HEK293T (cell line): ENCODE data around the gene ZBTB40.

Experiments used
- CTCF ChIA-PET: fragments of 350-600 bp; formaldehyde crosslinking; extraction: SDS; loops from one replicate; lab custom pipeline; 2021; ENCODE audit warnings: antibody characterized with exemption, inconsistent platforms; lab: Yijun Ruan, JAX
- POLR2A ChIA-PET: fragments of 350-600 bp; formaldehyde crosslinking; extraction: SDS; loops from one replicate; lab custom pipeline; 2020; ENCODE audit warnings: antibody characterized with exemption, inconsistent platforms; lab: Yijun Ruan, JAX
- DNase-seq: peaks from one replicate; pipeline ENCODE4 v3.0.0; 2012; ENCODE audit warnings: mixed read lengths; ENCODE audit errors: extremely low spot score
- ARNT ChIP-seq: fragments of 450-650 bp; IDR thresholded peaks from 2 replicates; pipeline ENCODE4 v1.6.1; 2017; ENCODE audit warnings: mild to moderate bottlenecking
- BHLHE40 ChIP-seq: fragments of 450-650 bp; IDR thresholded peaks from 2 replicates; pipeline ENCODE4 v1.6.1; 2016; ENCODE audit warnings: mild to moderate bottlenecking, moderate library complexity, borderline replicate concordance
- CTBP1 ChIP-seq: fragments of 450-650 bp; IDR thresholded peaks from 2 replicates; pipeline ENCODE4 v1.6.1; 2016; ENCODE audit warnings: borderline replicate concordance
- ELF4 ChIP-seq: fragments of 450-650 bp; IDR thresholded peaks from 2 replicates; pipeline ENCODE4 v1.6.1; 2017; ENCODE audit warnings: antibody characterized with exemption
- FOXA1 ChIP-seq: fragments of 450-650 bp; IDR thresholded peaks from 2 replicates; pipeline ENCODE4 v1.6.1; 2016; ENCODE audit warnings: mild to moderate bottlenecking
- FOXK2 ChIP-seq: fragments of 450-650 bp; IDR thresholded peaks from 2 replicates; pipeline ENCODE4 v1.6.1; 2016; ENCODE audit warnings: mild to moderate bottlenecking
- FOXM1 ChIP-seq: fragments of 450-650 bp; IDR thresholded peaks from 2 replicates; pipeline ENCODE4 v1.6.1; 2017; ENCODE audit warnings: mild to moderate bottlenecking, borderline replicate concordance
- HDGF ChIP-seq: fragments of 450-650 bp; IDR thresholded peaks from 2 replicates; pipeline ENCODE4 v1.6.1; 2017; ENCODE audit warnings: antibody characterized with exemption, borderline replicate concordance
- L3MBTL2 ChIP-seq: fragments of 450-650 bp; conservative IDR thresholded peaks from 2 replicates; pipeline ENCODE4 v1.6.1; 2016; ENCODE audit warnings: mild to moderate bottlenecking
- LEF1 ChIP-seq: fragments of 450-650 bp; IDR thresholded peaks from 2 replicates; pipeline ENCODE4 v1.6.1; 2017; ENCODE audit warnings: mild to moderate bottlenecking, borderline replicate concordance
- NFRKB ChIP-seq: fragments of 450-650 bp; IDR thresholded peaks from 2 replicates; pipeline ENCODE4 v1.6.1; 2016; ENCODE audit warnings: mild to moderate bottlenecking, moderate library complexity
- PKNOX1 ChIP-seq: fragments of 450-650 bp; IDR thresholded peaks from 2 replicates; pipeline ENCODE4 v1.6.1; 2016
- SP1 ChIP-seq: fragments of 450-650 bp; IDR thresholded peaks from 2 replicates; pipeline ENCODE4 v1.6.1; 2017
- SUZ12 ChIP-seq: fragments of 450-650 bp; IDR thresholded peaks from 2 replicates; pipeline ENCODE4 v1.6.1; 2016; ENCODE audit warnings: mild to moderate bottlenecking
- TARDBP ChIP-seq: fragments of 450-650 bp; IDR thresholded peaks from 2 replicates; pipeline ENCODE4 v1.6.1; 2016
- ZNF384 ChIP-seq: fragments of 450-650 bp; IDR thresholded peaks from 2 replicates; pipeline ENCODE4 v1.6.1; 2016

ZBTB40 gene

DNA sequence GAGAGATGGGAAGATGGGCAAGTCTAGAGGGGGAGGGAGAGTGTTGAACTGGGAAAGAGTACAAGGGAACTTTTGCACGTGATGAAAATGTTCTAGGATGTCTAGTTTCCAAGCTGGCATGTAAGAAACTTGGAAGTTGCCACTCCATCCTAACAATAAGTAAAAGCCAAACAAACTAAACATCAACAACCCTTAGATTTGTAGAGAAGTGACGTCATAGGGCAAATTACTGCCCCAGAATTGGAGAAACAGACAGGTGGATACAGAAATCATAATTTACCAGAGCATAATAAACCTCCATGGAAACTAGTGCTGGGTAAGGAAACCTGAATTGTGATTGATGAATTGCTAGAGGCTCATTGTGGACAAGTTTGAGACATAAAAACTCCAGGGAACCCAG is 14.7 kb upstream of the ZBTB40 start:
- ChIA-PET POLR2A (no interaction called here), CTCF (no interaction called here)
- DNase-seq: no peak
- TF ChIP-seq LEF1: no peak
- TF ChIP-seq HDGF: no peak
- no peak for TF ChIP-seq L3MBTL2
- TF ChIP-seq FOXA1: no peak
- TF ChIP-seq SP1: no peak
- TF ChIP-seq ELF4: no peak
- TF ChIP-seq FOXM1: no peak
- TF ChIP-seq TARDBP: no peak
- no peak for TF ChIP-seq ZNF384
- TF ChIP-seq NFRKB: no peak
- no peak for TF ChIP-seq FOXK2
- no peak for TF ChIP-seq ARNT
- no peak for TF ChIP-seq BHLHE40

- TF ChIP-seq TARDBP (no peak), SUZ12 (no peak)
- no peak for DNase-seq
- POLR2A ChIA-PET: no interaction called here
- CTCF ChIA-PET: no interaction called here
These were observed 14.1 kb upstream of the ZBTB40 start for GRCh38 chr1:22437573-22437972.

GRCh38 chr1:22440582-22440981 is 11.1 kb upstream of the ZBTB40 start:
- ChIA-PET CTCF (no interaction called here), POLR2A (no interaction called here)
- no peak for TF ChIP-seq PKNOX1
- no peak for TF ChIP-seq LEF1
- no peak for TF ChIP-seq FOXA1
- TF ChIP-seq TARDBP: no peak
- TF ChIP-seq FOXM1: no peak
- no peak for TF ChIP-seq NFRKB
- TF ChIP-seq CTBP1: no peak
- TF ChIP-seq ELF4: no peak
- no peak for TF ChIP-seq BHLHE40
- TF ChIP-seq ARNT: no peak
- no peak for TF ChIP-seq HDGF
- no peak for TF ChIP-seq L3MBTL2
- DNase-seq: no peak

DNA sequence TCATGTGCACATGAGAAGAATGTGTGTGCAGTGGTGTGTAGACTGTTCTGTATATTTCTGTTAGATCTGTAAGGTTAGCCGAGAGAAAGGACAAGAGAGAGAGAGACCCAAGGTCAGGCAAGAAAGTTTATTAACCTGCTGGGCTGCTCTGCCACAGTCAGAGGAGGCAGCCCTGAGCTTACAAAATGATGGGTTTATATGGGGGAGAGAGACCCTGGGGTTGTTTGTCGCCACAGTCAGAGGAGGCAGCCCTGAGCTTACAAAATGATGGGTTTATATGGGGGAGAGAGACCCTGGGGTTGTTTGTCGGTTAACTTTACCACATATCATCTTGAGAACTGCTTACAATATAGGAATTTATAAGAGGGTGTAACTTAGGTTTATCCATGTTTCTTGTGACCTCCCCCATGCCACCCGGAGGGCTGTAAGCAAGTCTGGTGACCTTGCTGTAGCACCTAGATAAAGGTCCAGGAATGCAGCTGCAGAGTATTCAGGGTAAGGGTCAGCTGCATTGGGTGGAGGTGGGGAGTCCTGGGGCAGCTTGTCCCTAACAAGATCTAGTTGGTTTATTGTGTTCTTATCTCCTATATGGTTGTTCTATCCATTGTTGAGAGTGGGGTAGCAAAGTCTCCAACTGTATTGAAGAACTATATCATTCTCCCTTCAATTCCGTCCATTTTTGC is 9.3 kb upstream of the ZBTB40 start:
- no peak for DNase-seq
- TF ChIP-seq CTBP1 (no peak), L3MBTL2 (no peak), ZNF384 (no peak), TARDBP (no peak), BHLHE40 (no peak), SP1 (no peak), HDGF (no peak), FOXA1 (no peak), SUZ12 (no peak), FOXK2 (no peak), ARNT (no peak), PKNOX1 (no peak)
- ChIA-PET CTCF (no interaction called here), POLR2A (no interaction called here)

- DNase-seq: no peak
- POLR2A ChIA-PET: no interaction called here
- CTCF ChIA-PET: no interaction called here
- TF ChIP-seq L3MBTL2 (no peak), TARDBP (no peak), PKNOX1 (no peak), SP1 (no peak), ZNF384 (no peak)
These were observed 8.3 kb upstream of the ZBTB40 start for GRCh38 chr1:22443332-22443731.

DNA sequence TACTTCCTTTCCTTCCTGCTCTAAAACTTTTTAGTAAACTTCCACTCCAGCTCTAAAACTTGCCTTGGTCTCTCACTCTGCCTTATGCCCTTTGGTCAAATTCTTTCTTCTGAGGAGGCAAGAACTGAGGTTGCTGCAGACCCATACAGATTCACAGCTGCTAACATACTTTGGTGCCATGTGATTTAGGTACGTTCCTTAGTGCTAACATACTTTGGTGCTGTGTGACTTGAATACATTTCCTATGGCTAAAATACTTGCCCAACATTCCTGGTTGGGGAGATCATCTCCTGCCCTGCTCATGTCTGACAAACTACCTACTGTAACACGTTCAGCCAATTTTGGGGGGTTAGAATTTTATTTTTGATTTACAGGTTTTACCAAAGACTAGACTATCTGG is 6.8 kb upstream of the ZBTB40 start:
- no peak for DNase-seq
- CTCF ChIA-PET: no interaction called here
- TF ChIP-seq ELF4 (no peak), PKNOX1 (no peak), ARNT (no peak), ZNF384 (no peak), FOXA1 (no peak), TARDBP (no peak), SP1 (no peak)
- POLR2A ChIA-PET: no interaction called here

- TF ChIP-seq FOXK2 (no peak), BHLHE40 (no peak), TARDBP (no peak), NFRKB (no peak), ARNT (no peak), ZNF384 (no peak), HDGF (no peak), FOXM1 (no peak), CTBP1 (no peak), L3MBTL2 (no peak), FOXA1 (no peak), SUZ12 (no peak), PKNOX1 (no peak), ELF4 (no peak), SP1 (no peak), LEF1 (no peak)
These were observed 4.0 kb upstream of the ZBTB40 start for GRCh38 chr1:22447621-22448111.

More at GRCh38 chr1:22447621-22448111, 4.0 kb upstream of the ZBTB40 start:
- CTCF ChIA-PET: no interaction called here
- POLR2A ChIA-PET: no interaction called here
- DNase-seq: no peak
